HG02678 (cell line): ENCODE measurements around the gene TPST1.

Source experiments
- ATAC-seq: cut with Tn5 transposase; IDR thresholded peaks from one replicate; pipeline ENCODE4 v1.9.1; 2021; ENCODE audit warnings: mild to moderate bottlenecking, moderate library complexity; ENCODE audit not compliant: unreplicated experiment

The TPST1 gene

GRCh38 chr7:66237906-66238772 lies 33.0 kb downstream of the TPST1 start:
- peak; percentile 73 for ATAC-seq

GRCh38 chr7:66238773-66239466 lies 33.8 kb downstream of the TPST1 start:
- peak; percentile 48 for ATAC-seq

GRCh38 chr7:66239467-66239856 lies 34.3 kb downstream of the TPST1 start:
- no peak for ATAC-seq

- ATAC-seq = no peak
Observed at GRCh38 chr7:66245008-66245407, 39.9 kb downstream of the TPST1 start.

- no peak for ATAC-seq
Observed at GRCh38 chr7:66246554-66247171, 41.5 kb downstream of the TPST1 start.

GRCh38 chr7:66247380-66248078 lies 42.4 kb downstream of the TPST1 start:
- ATAC-seq = no peak

- no peak for ATAC-seq
Observed at GRCh38 chr7:66250711-66251110, 45.6 kb downstream of the TPST1 start.

GRCh38 chr7:66255534-66256100 lies 50.5 kb downstream of the TPST1 start:
- no peak for ATAC-seq

GRCh38 chr7:66256281-66256680 lies 51.1 kb downstream of the TPST1 start:
- no peak for ATAC-seq

GRCh38 chr7:66257481-66257880 lies 52.3 kb downstream of the TPST1 start:
- ATAC-seq = no peak

GRCh38 chr7:66258409-66258808 lies 53.3 kb downstream of the TPST1 start:
- ATAC-seq = no peak

GRCh38 chr7:66261941-66262340 lies 56.8 kb downstream of the TPST1 start:
- ATAC-seq = no peak

- ATAC-seq = no peak
Observed at GRCh38 chr7:66263936-66264335, 58.8 kb downstream of the TPST1 start.

GRCh38 chr7:66265566-66265965 lies 60.4 kb downstream of the TPST1 start:
- no peak for ATAC-seq

GRCh38 chr7:66267249-66267648 lies 62.1 kb downstream of the TPST1 start:
- no peak for ATAC-seq

GRCh38 chr7:66269978-66270377 lies 64.8 kb downstream of the TPST1 start:
- no peak for ATAC-seq

- no peak for ATAC-seq
Observed at GRCh38 chr7:66272321-66272720, 67.2 kb downstream of the TPST1 start.

- ATAC-seq = no peak
Observed at GRCh38 chr7:66276363-66276762, 71.2 kb downstream of the TPST1 start.

GRCh38 chr7:66277492-66277891 lies 72.4 kb downstream of the TPST1 start:
- ATAC-seq = no peak

- no peak for ATAC-seq
Observed at GRCh38 chr7:66279912-66280311, 74.8 kb downstream of the TPST1 start.
